Activated T-cell treated with anti-CD3 and anti-CD28 coated beads, Interleukin-2, amount 50 U/mL, for 72 hours (primary cell): Measurements from ENCODE around the gene USP36. TPM values are rescaled to one million over a fixed set of nuclear protein-coding genes. Genes with fewer than 3 reads are reported as not detected.
A peak's percentile ranks its signal among the peaks of the same experiment; 100 is the strongest.
"Not testable (repeated sequence)": the region's sequence is repeated elsewhere in the genome, so short reads cannot be mapped to it uniquely, and the experiment has no call there.

Experiments
- ATAC-seq, 2 donors: fragments of 150-1000 bp; cut with Tn5 transposase; replicated peaks in 1 of 2; 2 replicates each; pipeline ENCODE4 v1.10.0; 2021; ENCODE audit warnings: moderate library complexity in 2 of 2, mild to moderate bottlenecking in 1 of 2
- DNase-seq, 2 donors: peaks; one replicate each; pipeline ENCODE4 v3.0.0; 2021 to 2022; ENCODE audit warnings: mixed read lengths in 1 of 2
- H3K27ac Mint-ChIP-seq: one replicate; pipeline ENCODE4 v1.8.0; 2022; ENCODE audit warnings: mild to moderate bottlenecking, moderate library complexity, mixed read lengths
- H3K27me3 Mint-ChIP-seq: one replicate; pipeline ENCODE4 v1.8.0; 2022; ENCODE audit warnings: low read depth, mixed read lengths
- H3K36me3 Mint-ChIP-seq, 2 donors: one replicate each; pipeline ENCODE4 v1.8.0; 2022; ENCODE audit warnings: mixed read lengths in 2 of 2, mild to moderate bottlenecking in 1 of 2; ENCODE audit not compliant: insufficient read depth in 2 of 2
- H3K4me1 Mint-ChIP-seq: one replicate; pipeline ENCODE4 v1.8.0; 2022; ENCODE audit warnings: low read depth, mixed read lengths
- H3K4me3 Mint-ChIP-seq, 2 donors: one replicate each; pipeline ENCODE4 v1.8.0; 2022; ENCODE audit warnings: mild to moderate bottlenecking in 2 of 2, mixed read lengths in 2 of 2, moderate library complexity in 2 of 2
- H3K9me3 Mint-ChIP-seq, 2 donors: one replicate each; pipeline ENCODE4 v1.8.0; 2022; ENCODE audit warnings: mixed read lengths in 2 of 2
- total RNA-seq, 2 donors: library from RNA; stranded (reverse); gene quantifications; one replicate each; pipeline ENCODE4 v1.2.3, GENCODE V29; 2022

Gene USP36
- total RNA-seq, 2 donors from 2014 or later: 113 to 124 TPM

DNA sequence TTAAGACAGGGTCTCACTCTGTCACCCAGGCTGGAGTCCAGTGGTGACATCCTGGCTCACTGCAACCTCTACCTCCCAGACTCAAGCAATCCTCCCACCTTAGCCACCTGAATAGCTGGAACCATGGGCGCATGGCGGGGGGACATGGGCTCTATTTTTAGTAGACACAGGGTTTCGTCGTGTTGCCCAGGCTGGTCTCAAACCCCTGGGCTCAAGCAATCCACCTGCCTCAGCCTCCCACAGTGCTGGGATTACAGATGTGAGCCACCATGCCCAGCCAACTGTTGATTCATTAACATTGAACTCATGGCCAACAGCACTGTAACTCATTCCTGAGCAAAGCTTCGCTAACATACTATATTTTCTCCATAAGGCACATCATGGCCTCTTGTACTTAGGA is 89.6 kb downstream of the USP36 start:
- peak overlapping the region; percentile 39 to 60 for H3K4me3 Mint-ChIP-seq
- ATAC-seq, H3K36me3 Mint-ChIP-seq, H3K9me3 Mint-ChIP-seq, DNase-seq, H3K27me3 Mint-ChIP-seq: not testable (repeated sequence)
- H3K4me1 Mint-ChIP-seq: peaks cover 90% of the 10 kb centered on the region
- H3K27ac Mint-ChIP-seq: peak overlapping the region; percentile 95

DNA sequence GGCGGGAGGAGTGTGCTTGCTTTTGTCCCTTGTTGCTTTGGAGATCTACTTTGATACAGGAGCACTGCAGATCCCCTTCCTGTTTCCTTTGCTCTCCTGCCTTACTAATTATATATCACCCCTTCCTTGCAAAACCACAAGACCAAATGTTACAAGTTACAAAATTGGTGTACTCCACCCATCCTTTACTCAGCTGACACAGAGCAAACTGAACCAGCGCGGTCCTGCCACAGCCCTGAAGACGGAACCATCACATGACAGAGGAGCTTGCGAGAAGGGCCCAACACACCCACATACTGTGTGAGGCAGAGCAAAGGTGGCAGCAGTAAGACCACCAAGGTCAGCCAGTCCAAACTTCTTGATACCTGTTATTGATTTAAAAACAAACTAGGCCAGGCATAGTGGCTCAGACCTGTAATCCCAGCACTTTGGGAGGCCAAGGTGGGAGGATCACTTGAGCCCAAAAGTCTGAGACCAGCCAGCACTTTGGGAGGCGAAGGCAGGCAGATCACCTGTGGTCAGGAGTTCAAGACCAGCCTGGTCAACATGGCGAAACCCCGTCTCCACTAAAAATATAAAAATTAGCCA is 91.8 kb downstream of the USP36 start:
- DNase-seq (peak; percentile 80 to 86), ATAC-seq (peak; percentile 82 to 83)
- Mint-ChIP-seq H3K36me3 (peaks cover 1 to 4% of the 10 kb centered on the region in 2 donors), H3K27ac (peak overlapping the region; percentile 84), H3K27me3 (no peaks in the 10 kb centered on the region), H3K9me3 (no peaks in the 10 kb centered on the region), H3K4me3 (peak overlapping the region; percentile 80 to 83), H3K4me1 (peaks cover 97% of the 10 kb centered on the region)

DNA sequence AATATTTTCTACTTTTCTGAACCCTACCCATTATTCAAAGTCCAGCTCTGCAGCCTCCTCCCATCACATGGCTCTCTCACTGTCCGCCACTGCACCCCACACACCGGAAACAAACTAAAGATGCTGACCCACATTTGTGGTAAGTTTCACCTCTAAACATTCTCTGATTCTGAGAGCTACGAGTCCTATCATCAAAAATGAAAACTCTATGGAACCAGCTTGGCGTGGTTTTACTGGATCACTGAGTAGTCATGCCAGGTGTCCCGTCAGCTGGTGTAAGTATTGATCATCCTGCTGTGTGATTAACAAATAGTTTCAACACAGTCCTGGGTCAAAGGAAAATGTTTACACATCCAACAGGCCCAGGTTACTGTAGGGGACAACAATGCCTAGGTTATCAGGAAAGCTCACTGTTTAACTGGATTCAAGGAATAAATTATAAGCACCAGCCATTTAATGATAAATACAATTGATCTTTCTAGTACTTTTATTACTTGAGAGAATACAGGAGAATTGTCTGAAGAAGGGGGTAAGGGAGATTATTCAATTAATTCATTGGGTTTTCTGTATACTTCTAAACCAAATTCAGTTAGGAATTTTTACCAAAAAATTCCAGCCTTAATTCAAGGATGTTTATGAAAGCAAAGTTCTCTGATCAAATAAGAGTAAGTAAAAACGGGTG is 92.4 kb downstream of the USP36 start:
- H3K36me3 Mint-ChIP-seq: peaks cover 1 to 4% of the 10 kb centered on the region in 2 donors
- peak overlapping the region; percentile 80 to 83 for H3K4me3 Mint-ChIP-seq
- DNase-seq: peak; percentile 72 to 73
- peak overlapping the region; percentile 84 for H3K27ac Mint-ChIP-seq
- ATAC-seq: peak; percentile 75 to 76
- no peaks in the 10 kb centered on the region for H3K9me3 Mint-ChIP-seq
- H3K27me3 Mint-ChIP-seq: no peaks in the 10 kb centered on the region
- H3K4me1 Mint-ChIP-seq: peaks cover 98% of the 10 kb centered on the region

DNA sequence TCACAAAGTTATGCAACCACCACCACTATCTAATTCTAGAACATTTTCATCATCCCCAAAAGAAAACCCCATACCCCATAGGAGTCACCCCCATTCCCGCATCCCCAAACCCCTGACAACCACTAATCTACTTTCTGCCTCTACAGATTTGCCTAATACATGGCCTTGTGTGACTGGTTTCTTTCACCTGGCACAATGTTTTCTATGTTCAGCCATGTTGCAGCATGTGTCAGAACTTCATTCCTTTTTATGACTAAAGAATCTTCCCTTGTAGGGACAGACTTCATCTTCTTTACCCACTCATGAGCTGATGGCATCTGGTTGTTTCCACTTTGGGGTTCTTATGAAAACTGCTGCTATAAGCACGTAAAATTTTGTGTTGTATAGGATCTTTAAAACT is 93.1 kb downstream of the USP36 start:
- Mint-ChIP-seq H3K27me3 (no peaks in the 10 kb centered on the region), H3K36me3 (peaks cover 1 to 4% of the 10 kb centered on the region in 2 donors), H3K4me1 (peaks cover 98% of the 10 kb centered on the region), H3K9me3 (no peaks in the 10 kb centered on the region), H3K27ac (peak overlapping the region; percentile 84), H3K4me3 (peak overlapping the region; percentile 62 to 83)
- peak in 1 of 2 donors; percentile 31 for DNase-seq
- peak; percentile 45 to 50 for ATAC-seq

DNA sequence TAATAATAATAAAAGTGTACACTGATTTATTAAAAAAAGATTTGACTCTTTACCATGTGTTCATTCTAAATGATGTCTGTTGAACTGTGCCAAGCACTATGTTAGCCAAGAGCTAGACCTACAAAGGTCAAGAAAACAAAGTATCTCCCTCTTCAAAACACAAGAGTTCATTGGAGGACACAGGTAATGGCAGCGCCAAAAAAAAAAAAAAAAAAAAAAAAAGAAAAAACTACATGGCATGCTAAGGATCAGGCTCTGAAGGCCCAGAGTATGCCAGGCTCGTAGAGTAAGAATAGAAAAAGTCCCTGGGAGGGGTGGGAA is 93.7 kb downstream of the USP36 start:
- no peak for DNase-seq
- Mint-ChIP-seq H3K4me1 (peaks cover 98% of the 10 kb centered on the region), H3K36me3 (peaks cover 1 to 4% of the 10 kb centered on the region in 2 donors), H3K9me3 (no peaks in the 10 kb centered on the region), H3K4me3 (peak overlapping the region; percentile 62 to 65), H3K27me3 (no peaks in the 10 kb centered on the region), H3K27ac (peak overlapping the region; percentile 84)
- no peak for ATAC-seq

DNA sequence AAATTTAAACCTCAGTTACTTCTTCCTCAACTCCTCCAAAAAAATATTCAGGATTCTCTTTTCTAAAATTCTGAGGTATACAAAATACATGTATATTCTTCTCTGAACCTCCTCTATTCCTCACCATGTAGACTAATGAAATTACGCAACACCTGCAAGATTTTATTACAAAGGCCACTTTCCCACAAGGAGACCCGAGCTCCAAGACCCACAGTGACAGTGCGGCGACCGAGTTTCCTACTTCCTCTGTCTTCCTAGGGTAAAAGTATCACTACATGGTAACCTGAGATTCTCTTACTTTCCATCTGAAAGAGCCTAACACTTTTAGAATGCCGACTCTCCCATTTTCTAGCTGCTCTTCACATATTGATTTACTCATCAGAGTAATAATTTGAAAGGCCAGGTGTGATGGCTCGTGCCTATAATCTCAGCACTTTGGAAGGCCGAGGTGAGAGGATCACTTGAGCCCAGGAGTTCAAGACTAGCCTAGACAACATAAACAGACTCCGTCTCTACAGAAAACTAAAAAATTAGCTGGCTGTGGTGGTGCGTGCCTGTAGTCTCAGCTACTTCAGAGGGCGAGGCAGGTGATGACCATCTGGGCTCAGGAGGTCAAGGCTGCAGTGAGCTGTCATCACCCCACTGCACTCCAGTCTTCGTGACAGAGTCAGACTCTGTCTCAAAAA is 94.2 kb downstream of the USP36 start:
- no peak for DNase-seq
- Mint-ChIP-seq H3K36me3 (peaks cover 1 to 6% of the 10 kb centered on the region in 2 donors), H3K9me3 (no peaks in the 10 kb centered on the region), H3K27ac (peak overlapping the region; percentile 84), H3K27me3 (no peaks in the 10 kb centered on the region), H3K4me1 (peaks cover 98% of the 10 kb centered on the region), H3K4me3 (peak overlapping the region; percentile 50 to 80)
- ATAC-seq: no peak

Other genes with a start within 250 kb of the USP36 start
- 100 to 1,000 TPM; 163 to 204 TPM for gene CYTH1, start 58.5 kb downstream of the USP36 start, total RNA-seq
- gene CEP295NL, start 62.4 kb upstream of the USP36 start, total RNA-seq: under 1 TPM; 0.12 to 0.19 TPM
- 1 to 10 TPM; 2.6 to 4.1 TPM for gene TIMP2, start 84.6 kb upstream of the USP36 start, total RNA-seq
- gene LGALS3BP, start 139.1 kb upstream of the USP36 start, total RNA-seq: 10 to 100 TPM; 23.1 to 28.2 TPM
- gene CANT1, start 168.9 kb upstream of the USP36 start, total RNA-seq: 10 to 100 TPM; 52.9 to 58.1 TPM
- gene C1QTNF1, start 183.4 kb upstream of the USP36 start, total RNA-seq: under 1 TPM; 0.31 to 0.88 TPM
- gene ENGASE, start 234.0 kb upstream of the USP36 start, total RNA-seq: 10 to 100 TPM; 51.4 to 53.0 TPM